ENCODE measurements around the gene DCAF8L2. TPM values are rescaled to one million over a fixed set of nuclear protein-coding genes. Genes with fewer than 3 reads are reported as not detected.

Gene DCAF8L2
- total RNA-seq, 1 experiment from 2014 or later, result not detected

GRCh38 chrX:27598312-27598711 is 8.2 kb downstream of the DCAF8L2 start:
- no peaks in the 10 kb centered on the region for H3K9me3 ChIP-seq (ENCODE audit: low read length)
- no peak overlapping the region for H3K27ac ChIP-seq (ENCODE audit: low read length)
- no peaks in the 10 kb centered on the region for H3K36me3 ChIP-seq (ENCODE audit: low read depth, low read length)
- H3K79me2 ChIP-seq (ENCODE audit: low read length), result no peaks in the 10 kb centered on the region
- no peaks in the 10 kb centered on the region for H3F3A ChIP-seq (ENCODE audit: low read length, unreplicated experiment)
- ChIA-PET POLR2A (ENCODE audit: unreplicated experiment) (no interaction called here), CTCF (no interaction called here)
- no TSS peak for BruUV-seq (replicated peaks)
- no peak overlapping the region for H2AFZ ChIP-seq (ENCODE audit: low read length)
- no peaks in the 10 kb centered on the region for H3K9me2 ChIP-seq (replicated peaks; ENCODE audit: low read length)
- H3K4me3 ChIP-seq (ENCODE audit: low read length), result no peak overlapping the region
- peaks cover 11% of the 10 kb centered on the region for H3K4me1 ChIP-seq (ENCODE audit: insufficient read depth, low read length)
- no peak overlapping the region for H3K4me2 ChIP-seq (ENCODE audit: low read length)
- no peak for ATAC-seq
- TF ChIP-seq EZH2 (IDR thresholded peaks at IDR 0.05; ENCODE audit: low read length, unreplicated experiment), result no peak
- TF ChIP-seq, protein P1, sequence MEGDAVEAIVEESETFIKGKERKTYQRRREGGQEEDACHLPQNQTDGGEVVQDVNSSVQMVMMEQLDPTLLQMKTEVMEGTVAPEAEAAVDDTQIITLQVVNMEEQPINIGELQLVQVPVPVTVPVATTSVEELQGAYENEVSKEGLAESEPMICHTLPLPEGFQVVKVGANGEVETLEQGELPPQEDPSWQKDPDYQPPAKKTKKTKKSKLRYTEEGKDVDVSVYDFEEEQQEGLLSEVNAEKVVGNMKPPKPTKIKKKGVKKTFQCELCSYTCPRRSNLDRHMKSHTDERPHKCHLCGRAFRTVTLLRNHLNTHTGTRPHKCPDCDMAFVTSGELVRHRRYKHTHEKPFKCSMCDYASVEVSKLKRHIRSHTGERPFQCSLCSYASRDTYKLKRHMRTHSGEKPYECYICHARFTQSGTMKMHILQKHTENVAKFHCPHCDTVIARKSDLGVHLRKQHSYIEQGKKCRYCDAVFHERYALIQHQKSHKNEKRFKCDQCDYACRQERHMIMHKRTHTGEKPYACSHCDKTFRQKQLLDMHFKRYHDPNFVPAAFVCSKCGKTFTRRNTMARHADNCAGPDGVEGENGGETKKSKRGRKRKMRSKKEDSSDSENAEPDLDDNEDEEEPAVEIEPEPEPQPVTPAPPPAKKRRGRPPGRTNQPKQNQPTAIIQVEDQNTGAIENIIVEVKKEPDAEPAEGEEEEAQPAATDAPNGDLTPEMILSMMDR (conservative IDR thresholded peaks at IDR 0.05; ENCODE audit: low read depth, low read length), result no peak
- no peak for TF ChIP-seq EZH2phosphoT487 (IDR thresholded peaks at IDR 0.05; ENCODE audit: borderline replicate concordance, low read length)
- no peak overlapping the region for H3K9ac ChIP-seq (ENCODE audit: low read length)
- DNase-seq, result no peak
- no peaks in the 10 kb centered on the region for H3K27me3 ChIP-seq (ENCODE audit: low read length)
- intact Hi-C loops (cut with micrococcal nuclease), result no loop called here
- no peaks in the 10 kb centered on the region for H4K20me1 ChIP-seq (ENCODE audit: low read length)

GRCh38 chrX:27599928-27600327 is 9.8 kb downstream of the DCAF8L2 start:
- Histone ChIP-seq H3K4me2 (ENCODE audit: low read length) (peak overlapping the region; percentile 79), H3F3A (ENCODE audit: low read length, unreplicated experiment) (no peaks in the 10 kb centered on the region), H3K4me3 (ENCODE audit: low read length) (peak overlapping the region; percentile 48), H3K9me2 (replicated peaks; ENCODE audit: low read length) (no peaks in the 10 kb centered on the region), H3K4me1 (ENCODE audit: insufficient read depth, low read length) (peaks cover 11% of the 10 kb centered on the region), H3K27me3 (ENCODE audit: low read length) (no peaks in the 10 kb centered on the region), H3K9ac (ENCODE audit: low read length) (peak overlapping the region; percentile 31), H3K79me2 (ENCODE audit: low read length) (no peaks in the 10 kb centered on the region), H3K36me3 (ENCODE audit: low read depth, low read length) (no peaks in the 10 kb centered on the region), H3K27ac (ENCODE audit: low read length) (peak overlapping the region; percentile 91), H3K9me3 (ENCODE audit: low read length) (no peaks in the 10 kb centered on the region), H2AFZ (ENCODE audit: low read length) (no peak overlapping the region), H4K20me1 (ENCODE audit: low read length) (no peaks in the 10 kb centered on the region)
- TF ChIP-seq EZH2phosphoT487 (IDR thresholded peaks at IDR 0.05; ENCODE audit: borderline replicate concordance, low read length) (no peak), EZH2 (IDR thresholded peaks at IDR 0.05; ENCODE audit: low read length, unreplicated experiment) (no peak)
- TF ChIP-seq, protein P1 (conservative IDR thresholded peaks at IDR 0.05; ENCODE audit: low read depth, low read length), result peak; percentile 68
- DNase-seq, result peak; percentile 73
- intact Hi-C loops (cut with micrococcal nuclease), result loop anchor here (5.0 to 10.0 kb wide), 3 partner anchors 82 to 985 kb away; partner anchors contain the start of gene IL1RAPL1
- peak; percentile 90 for ATAC-seq
- BruUV-seq (replicated peaks), result no TSS peak
- CTCF ChIA-PET, result no interaction called here
- POLR2A ChIA-PET (ENCODE audit: unreplicated experiment), result no interaction called here

DNA sequence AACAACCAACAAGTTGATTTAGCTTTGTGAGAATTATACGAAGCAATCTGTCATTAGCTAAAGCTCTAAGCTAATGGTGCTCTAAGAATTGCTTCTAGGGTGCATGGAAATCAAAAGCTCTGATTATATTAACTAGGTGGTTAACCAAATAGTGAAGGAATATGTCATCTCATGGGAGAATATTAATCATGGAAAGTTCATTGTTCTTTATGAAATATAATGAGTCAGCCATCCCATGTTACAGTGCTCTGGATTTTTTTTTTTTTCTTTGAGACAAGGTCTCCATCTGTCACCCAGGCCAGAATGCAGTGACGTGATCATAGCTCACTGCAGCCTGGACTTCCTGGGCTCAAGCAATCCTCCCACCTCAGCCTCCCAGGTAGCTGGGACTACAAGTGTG is 10.5 kb downstream of the DCAF8L2 start:
- CTCF ChIA-PET, result interaction anchor here (0.6 to 1.1 kb wide), 2 partner anchors 19 to 849 kb away, joined by 3 to 4 read pairs; no protein-coding TSS in a partner anchor
- ATAC-seq, result peak; percentile 81

More for the DNA sequence above, 10.5 kb downstream of the DCAF8L2 start:
- Histone ChIP-seq H3F3A (ENCODE audit: low read length, unreplicated experiment) (no peaks in the 10 kb centered on the region), H4K20me1 (ENCODE audit: low read length) (no peaks in the 10 kb centered on the region), H3K36me3 (ENCODE audit: low read depth, low read length) (no peaks in the 10 kb centered on the region), H3K4me2 (ENCODE audit: low read length) (peak overlapping the region; percentile 79), H3K79me2 (ENCODE audit: low read length) (no peaks in the 10 kb centered on the region), H3K4me3 (ENCODE audit: low read length) (peak overlapping the region; percentile 48), H3K27ac (ENCODE audit: low read length) (peak overlapping the region; percentile 91), H2AFZ (ENCODE audit: low read length) (no peak overlapping the region), H3K27me3 (ENCODE audit: low read length) (no peaks in the 10 kb centered on the region), H3K4me1 (ENCODE audit: insufficient read depth, low read length) (peaks cover 11% of the 10 kb centered on the region), H3K9me2 (replicated peaks; ENCODE audit: low read length) (no peaks in the 10 kb centered on the region), H3K9me3 (ENCODE audit: low read length) (no peaks in the 10 kb centered on the region), H3K9ac (ENCODE audit: low read length) (peak overlapping the region; percentile 31)
- no TSS peak for BruUV-seq (replicated peaks)
- POLR2A ChIA-PET (ENCODE audit: unreplicated experiment), result interaction anchor here (0.5 to 0.6 kb wide), 2 partner anchors 16 to 985 kb away, joined by 3 to 6 read pairs; no protein-coding TSS in a partner anchor
- DNase-seq, result peak; percentile 75
- intact Hi-C loops (cut with micrococcal nuclease), result loop anchor here (5.0 to 10.0 kb wide), 3 partner anchors 82 to 984 kb away; partner anchors contain the start of gene IL1RAPL1
- TF ChIP-seq EZH2 (IDR thresholded peaks at IDR 0.05; ENCODE audit: low read length, unreplicated experiment) (no peak), EZH2phosphoT487 (IDR thresholded peaks at IDR 0.05; ENCODE audit: borderline replicate concordance, low read length) (no peak)
- TF ChIP-seq, protein P1 (conservative IDR thresholded peaks at IDR 0.05; ENCODE audit: low read depth, low read length), result no peak
